WTC11 (cell line): ENCODE measurements around the gene TSGA10. TPM values are rescaled to one million over a fixed set of nuclear protein-coding genes. Genes with fewer than 3 reads are reported as not detected.

ENCODE experiments used
- ATAC-seq: fragments of 200-7000 bp; cut with Tn5 transposase; 2 replicates; pipeline ENCODE4 v1.10.0; 2021; ENCODE audit warnings: mild to moderate bottlenecking, moderate library complexity
- CTCF ChIA-PET: fragments of 300-600 bp; sonication (Branson Sonifier 250); formaldehyde crosslinking; loops from one replicate; lab custom pipeline; 2021; ENCODE audit warnings: antibody characterized with exemption; lab: Charles Lee
- POLR2A ChIA-PET: fragments of 350-600 bp; sonication (Branson Sonifier 250); formaldehyde crosslinking; loops from one replicate; lab custom pipeline; 2021; ENCODE audit warnings: antibody characterized with exemption; lab: Charles Lee
- DNase-seq: peaks from one replicate; pipeline ENCODE4 v3.0.0; 2021; ENCODE audit warnings: low spot score
- H3K27ac Mint-ChIP-seq: 2 replicates; pipeline ENCODE4 v1.8.0; 2021; ENCODE audit warnings: mixed read lengths
- H3K27me3 Mint-ChIP-seq: 2 replicates; pipeline ENCODE4 v1.8.0; 2021; ENCODE audit warnings: low read depth, mild to moderate bottlenecking, moderate library complexity, mixed read lengths
- H3K36me3 Mint-ChIP-seq: 2 replicates; pipeline ENCODE4 v1.8.0; 2021; ENCODE audit warnings: mixed read lengths
- H3K4me1 Mint-ChIP-seq: 2 replicates; pipeline ENCODE4 v1.8.0; 2022; ENCODE audit warnings: mixed read lengths
- H3K4me3 Mint-ChIP-seq: 2 replicates; pipeline ENCODE4 v1.8.0; 2021; ENCODE audit warnings: mild to moderate bottlenecking, moderate library complexity, mixed read lengths
- H3K9me3 Mint-ChIP-seq: 2 replicates; pipeline ENCODE4 v1.8.0; 2021; ENCODE audit warnings: mixed read lengths
- ATF2 ChIP-seq: sonication (generic); formaldehyde crosslinking; IDR thresholded peaks from 2 replicates; pipeline ENCODE4 v1.8.1; 2022; ENCODE audit warnings: low read depth, missing genetic modification reagents, borderline replicate concordance
- CBFB ChIP-seq: sonication (generic); formaldehyde crosslinking; IDR thresholded peaks from 2 replicates; pipeline ENCODE4 v1.8.1; 2022; ENCODE audit warnings: mild to moderate bottlenecking, low read depth, missing genetic modification reagents
- ERG ChIP-seq: fragments of 250-450 bp; sonication (Bioruptor Pico); IDR thresholded peaks from 2 replicates; pipeline ENCODE4 v1.8.0; 2021; ENCODE audit warnings: mild to moderate bottlenecking
- GRHL2 ChIP-seq: fragments of 250-450 bp; sonication (Bioruptor Pico); IDR thresholded peaks from 2 replicates; pipeline ENCODE4 v1.8.0; 2022; ENCODE audit warnings: mild to moderate bottlenecking, moderate library complexity; ENCODE audit not compliant: insufficient replicate concordance, severe bottlenecking
- GTF2I ChIP-seq: fragments of 250-450 bp; sonication (Bioruptor Pico); conservative IDR thresholded peaks from 2 replicates; pipeline ENCODE4 v1.4.0; 2021; ENCODE audit warnings: mild to moderate bottlenecking
- NFATC4 ChIP-seq: fragments of 250-450 bp; sonication (Bioruptor Pico); IDR thresholded peaks from 2 replicates; pipeline ENCODE4 v1.9.0; 2021; ENCODE audit warnings: mild to moderate bottlenecking
- NR2C2 ChIP-seq: sonication (generic); formaldehyde crosslinking; IDR thresholded peaks from 2 replicates; pipeline ENCODE4 v1.8.0; 2022; ENCODE audit warnings: mild to moderate bottlenecking, missing genetic modification reagents
- OVOL2 ChIP-seq: fragments of 250-450 bp; sonication (Bioruptor Pico); IDR thresholded peaks from 2 replicates; pipeline ENCODE4 v1.9.0; 2021; ENCODE audit warnings: mild to moderate bottlenecking, borderline replicate concordance
- PREB ChIP-seq: sonication (generic); formaldehyde crosslinking; IDR thresholded peaks from 2 replicates; pipeline ENCODE4 v1.8.1; 2022; ENCODE audit warnings: mild to moderate bottlenecking, missing genetic modification reagents, moderate library complexity, borderline replicate concordance
- PRRX2 ChIP-seq: fragments of 250-450 bp; sonication (Bioruptor Pico); IDR thresholded peaks from 2 replicates; pipeline ENCODE4 v1.8.0; 2021; ENCODE audit warnings: mild to moderate bottlenecking
- TCF7 ChIP-seq: sonication (generic); formaldehyde crosslinking; IDR thresholded peaks from 2 replicates; pipeline ENCODE4 v1.8.0; 2022; ENCODE audit warnings: mild to moderate bottlenecking, low read depth, missing genetic modification reagents, moderate library complexity
- TEAD4 ChIP-seq: sonication (generic); formaldehyde crosslinking; IDR thresholded peaks from 2 replicates; pipeline ENCODE4 v1.8.0; 2022; ENCODE audit warnings: mild to moderate bottlenecking, missing genetic modification reagents
- TP53 ChIP-seq: sonication (generic); formaldehyde crosslinking; IDR thresholded peaks from 2 replicates; pipeline ENCODE4 v1.8.1; 2023; ENCODE audit warnings: mild to moderate bottlenecking, missing genetic modification reagents
- ZBTB21 ChIP-seq: sonication (generic); formaldehyde crosslinking; IDR thresholded peaks from 2 replicates; pipeline ENCODE4 v1.8.1; 2023; ENCODE audit warnings: mild to moderate bottlenecking, missing genetic modification reagents, borderline replicate concordance
- ZNF263 ChIP-seq: sonication (generic); formaldehyde crosslinking; IDR thresholded peaks from 2 replicates; pipeline ENCODE4 v1.8.1; 2022; ENCODE audit warnings: low read depth, mild to moderate bottlenecking, moderate library complexity, missing genetic modification reagents
- ZNF396 ChIP-seq: fragments of 250-450 bp; sonication (Bioruptor Pico); IDR thresholded peaks from 2 replicates; pipeline ENCODE4 v1.8.0; 2021; ENCODE audit warnings: mild to moderate bottlenecking, moderate library complexity, borderline replicate concordance
- ZNF416 ChIP-seq: fragments of 250-450 bp; sonication (Bioruptor Pico); IDR thresholded peaks from 2 replicates; pipeline ENCODE4 v1.9.0; 2021; ENCODE audit warnings: mild to moderate bottlenecking, inconsistent platforms
- ZNF512 ChIP-seq: sonication (generic); formaldehyde crosslinking; IDR thresholded peaks from 2 replicates; pipeline ENCODE4 v1.8.1; 2022; ENCODE audit warnings: missing genetic modification reagents, borderline replicate concordance
- ZNF532 ChIP-seq: fragments of 250-450 bp; sonication (Bioruptor Pico); IDR thresholded peaks from 2 replicates; pipeline ENCODE4 v1.9.0; 2021; ENCODE audit warnings: mild to moderate bottlenecking, borderline replicate concordance
- total RNA-seq: library from RNA; stranded (reverse); gene quantifications from 3 replicates; pipeline ENCODE4 v1.2.3, GENCODE V29; 2021

The TSGA10 gene
- total RNA-seq, 1 experiment from 2014 or later: 9.1 TPM

GRCh38 chr2:99032001-99032400 lies 122.7 kb downstream of the TSGA10 start (continued):
- TF ChIP-seq ATF2 (CRISPR knock-in tag) (no peak), ZNF512 (CRISPR knock-in tag) (no peak), CBFB (CRISPR knock-in tag) (no peak), ZNF396 (CRISPR knock-in tag) (no peak)

- no peak for ATAC-seq
These were observed 123.3 kb downstream of the TSGA10 start for GRCh38 chr2:99031481-99031880.

More at GRCh38 chr2:99031481-99031880, 123.3 kb downstream of the TSGA10 start:
- no peak overlapping the region for H3K4me3 Mint-ChIP-seq
- POLR2A ChIA-PET: no interaction called here
- DNase-seq: peak; percentile 39
- 0 out of 2 replicates have a peak, but pooled peaks cover 2% of the 10 kb centered on the region for H3K36me3 Mint-ChIP-seq
- peaks cover 3% of the 10 kb centered on the region; the same call in 1 of the 2 replicates for H3K9me3 Mint-ChIP-seq
- H3K4me1 Mint-ChIP-seq: peaks cover 14% of the 10 kb centered on the region
- TF ChIP-seq ZNF263 (CRISPR knock-in tag) (no peak), NFATC4 (no peak), PREB (CRISPR knock-in tag) (no peak), GTF2I (CRISPR knock-in tag) (no peak), ZNF532 (no peak), ATF2 (CRISPR knock-in tag) (no peak), TEAD4 (no peak), ERG (no peak), TP53 (CRISPR knock-in tag) (no peak), GRHL2 (CRISPR knock-in tag) (no peak), NR2C2 (CRISPR knock-in tag) (no peak), OVOL2 (CRISPR knock-in tag) (no peak), PRRX2 (CRISPR knock-in tag) (no peak), TCF7 (no peak), ZBTB21 (CRISPR knock-in tag) (no peak), ZNF416 (no peak)
- H3K27me3 Mint-ChIP-seq: no peaks in the 10 kb centered on the region
- CTCF ChIA-PET: interaction anchor here (0.9 kb wide), 1 partner anchor 382 kb away, joined by 3 read pairs; no protein-coding TSS in a partner anchor
- H3K27ac Mint-ChIP-seq: no peak overlapping the region
